Natural killer cell (primary cell): Measurements from ENCODE around the gene LGMN. TPM values are rescaled to one million over a fixed set of nuclear protein-coding genes. Genes with fewer than 3 reads are reported as not detected.

Experiments used
- ATAC-seq, 3 donors: fragments of 150-1000 bp in 2 of 3; fragments of 200-7000 bp in 1 of 3; cut with Tn5 transposase; 1 replicate in 1 of 3; 2 replicates in 2 of 3; pipeline ENCODE4 v1.10.0; 2021; ENCODE audit warnings: mild to moderate bottlenecking in 2 of 3, moderate library complexity in 2 of 3
- DNase-seq, 2 donors: peaks; one replicate each; pipeline versions ENCODE4 v3.0.0 to v3.0.0-alpha.2; 2013 to 2021; ENCODE audit warnings: mixed read lengths in 1 of 2
- H3K27ac ChIP-seq: one replicate; pipeline ENCODE4 v1.5.1; 2013; ENCODE audit warnings: mild to moderate bottlenecking, low read length
- H3K27me3 ChIP-seq: one replicate; pipeline ENCODE4 v1.6.1; 2013; ENCODE audit warnings: low read length; ENCODE audit not compliant: control insufficient read depth, insufficient read depth
- H3K36me3 ChIP-seq: one replicate; pipeline ENCODE4 v1.6.1; 2013; ENCODE audit warnings: low read length; ENCODE audit not compliant: control insufficient read depth, insufficient read depth
- H3K4me1 ChIP-seq: one replicate; pipeline ENCODE4 v1.6.1; 2013; ENCODE audit warnings: low read length; ENCODE audit not compliant: control insufficient read depth, insufficient read depth
- H3K4me3 ChIP-seq: one replicate; pipeline ENCODE4 v1.5.1; 2013; ENCODE audit warnings: low read length
- H3K9me3 ChIP-seq: one replicate; pipeline ENCODE4 v1.6.1; 2013; ENCODE audit warnings: low read length; ENCODE audit not compliant: control insufficient read depth, insufficient read depth
- H3K27ac Mint-ChIP-seq, 2 donors: one replicate each; pipeline ENCODE4 v1.8.0; 2022; ENCODE audit warnings: mild to moderate bottlenecking in 2 of 2, mixed read lengths in 2 of 2, moderate library complexity in 1 of 2
- H3K27me3 Mint-ChIP-seq, 2 donors: one replicate each; pipeline ENCODE4 v1.8.0; 2022; ENCODE audit warnings: low read depth in 2 of 2, mixed read lengths in 2 of 2
- H3K36me3 Mint-ChIP-seq: one replicate; pipeline ENCODE4 v1.8.0; 2022; ENCODE audit warnings: mixed read lengths
- H3K4me1 Mint-ChIP-seq, 2 donors: one replicate each; pipeline ENCODE4 v1.8.0; 2022; ENCODE audit warnings: mixed read lengths in 2 of 2
- H3K4me3 Mint-ChIP-seq: one replicate; pipeline ENCODE4 v1.8.0; 2022; ENCODE audit warnings: mild to moderate bottlenecking, moderate library complexity, mixed read lengths
- H3K9me3 Mint-ChIP-seq, 2 donors: one replicate each; pipeline ENCODE4 v1.8.0; 2022; ENCODE audit warnings: mixed read lengths in 2 of 2
- CTCF ChIP-seq: fragments of 200-600 bp; IDR thresholded peaks from one replicate; pipeline ENCODE4 v1.8.0; 2022; ENCODE audit warnings: antibody characterized with exemption
- WGBS: methylation state at CpG from one replicate; pipeline ENCODE4 v1.1.7; 2013; ENCODE audit warnings: missing lambda C conversion rate; ENCODE audit not compliant: insufficient coverage; 5-methylcytosine and 5-hydroxymethylcytosine counted together
- intact Hi-C: fragments of 100-400 bp; cut with micrococcal nuclease; formaldehyde crosslinking; loops from one replicate; pipeline ENCODE4 v1.14.2; 2022
- total RNA-seq, 4 donors: library from RNA; stranded (reverse); fragments of 120-200 nt in 1 of 4; gene quantifications; one replicate each; pipeline versions ENCODE4 v1.2.3 to v1.2.4, GENCODE V29; 2013 to 2022

The LGMN gene
- total RNA-seq, 3 donors from 2014 or later (not counting 1 experiment from before 2014, with no cell fraction given) = 0.39 to 6.1 (median 2.5) TPM

GRCh38 chr14:92696366-92696765, 52.1 kb downstream of the LGMN start:
- intact Hi-C loops = no loop called here
- H3K27me3 Mint-ChIP-seq = no peaks in the 10 kb centered on the region
- 52% methylated on average over 4 of the region's 4 CpGs for WGBS

GRCh38 chr14:92695562-92695961, 52.9 kb downstream of the LGMN start:
- H3K4me1 Mint-ChIP-seq = peaks cover 21 to 28% of the 10 kb centered on the region in 2 donors
- intact Hi-C loops = no loop called here
- no peak for TF ChIP-seq CTCF
- Histone ChIP-seq H3K36me3 (peaks cover 4% of the 10 kb centered on the region), H3K9me3 (no peaks in the 10 kb centered on the region), H3K4me3 (no peak overlapping the region), H3K4me1 (peaks cover 28% of the 10 kb centered on the region), H3K27me3 (no peaks in the 10 kb centered on the region), H3K27ac (no peak overlapping the region)
- no peaks in the 10 kb centered on the region for H3K9me3 Mint-ChIP-seq
- no peak for ATAC-seq
- 91% methylated on average over 1 of the region's 1 CpG for WGBS
- no peak overlapping the region for H3K4me3 Mint-ChIP-seq
- peak overlapping the region in 1 of 2 donors; percentile 53 for H3K27ac Mint-ChIP-seq
- H3K27me3 Mint-ChIP-seq = no peaks in the 10 kb centered on the region
- no peaks in the 10 kb centered on the region for H3K36me3 Mint-ChIP-seq
- DNase-seq = no peak

More at GRCh38 chr14:92696366-92696765, 52.1 kb downstream of the LGMN start:
- ATAC-seq (no peak), DNase-seq (no peak)
- no peaks in the 10 kb centered on the region for H3K9me3 Mint-ChIP-seq
- Histone ChIP-seq H3K9me3 (no peaks in the 10 kb centered on the region), H3K4me3 (no peak overlapping the region), H3K27ac (no peak overlapping the region), H3K4me1 (peaks cover 28% of the 10 kb centered on the region), H3K27me3 (no peaks in the 10 kb centered on the region), H3K36me3 (no peaks in the 10 kb centered on the region)
- H3K4me1 Mint-ChIP-seq = peaks cover 21 to 28% of the 10 kb centered on the region in 2 donors
- peak overlapping the region; percentile 7 to 34 for H3K27ac Mint-ChIP-seq
- H3K4me3 Mint-ChIP-seq = peak overlapping the region; percentile 33
- no peak for TF ChIP-seq CTCF
- H3K36me3 Mint-ChIP-seq = no peaks in the 10 kb centered on the region

GRCh38 chr14:92694807-92695206, 53.6 kb downstream of the LGMN start:
- Mint-ChIP-seq H3K9me3 (no peaks in the 10 kb centered on the region), H3K36me3 (no peaks in the 10 kb centered on the region), H3K4me1 (peaks cover 21 to 28% of the 10 kb centered on the region in 2 donors), H3K27me3 (no peaks in the 10 kb centered on the region), H3K27ac (peak overlapping the region in 1 of 2 donors; percentile 53), H3K4me3 (no peak overlapping the region)
- Histone ChIP-seq H3K4me3 (no peak overlapping the region), H3K4me1 (peaks cover 28% of the 10 kb centered on the region), H3K36me3 (peaks cover 12% of the 10 kb centered on the region), H3K9me3 (no peaks in the 10 kb centered on the region), H3K27me3 (no peaks in the 10 kb centered on the region), H3K27ac (no peak overlapping the region)
- intact Hi-C loops = no loop called here
- WGBS = 84% methylated on average over 5 of the region's 5 CpGs
- TF ChIP-seq CTCF = no peak
- DNase-seq = no peak
- no peak for ATAC-seq
